ENCODE results near the gene SLC25A48. TPM values are rescaled to one million over a fixed set of nuclear protein-coding genes. Genes with fewer than 3 reads are reported as not detected.

Gene SLC25A48
- total RNA-seq, 2 donors from 2014 or later, result 0.99 to 1.0 TPM

GRCh38 chr5:135813758-135814157 lies 20.7 kb upstream of the SLC25A48 start:
- H3K27ac ChIP-seq, result no peak overlapping the region
- ATAC-seq (no peak), DNase-seq (no peak)
- H3K4me3 ChIP-seq, result no peak overlapping the region
- H3K9me3 ChIP-seq, result no peaks in the 10 kb centered on the region
- H3K27me3 ChIP-seq, result no peaks in the 10 kb centered on the region
- H3K4me1 ChIP-seq, result no peaks in the 10 kb centered on the region
- TF ChIP-seq POLR2A (IDR thresholded peaks at IDR 0.05) (no peak), CTCF (IDR thresholded peaks at IDR 0.05) (no peak)
- no peaks in the 10 kb centered on the region for H3K36me3 ChIP-seq (replicated peaks in 1 of 2; ENCODE audit: insufficient read depth in 1 of 2, low read depth in 2 of 2)
- intact Hi-C loops (cut with DNase I), result no loop called here
- WGBS, 2 donors, result 69 to 70% methylated on average over 7 of the region's 7 CpGs

GRCh38 chr5:135814316-135814715 lies 20.1 kb upstream of the SLC25A48 start:
- TF ChIP-seq CTCF (IDR thresholded peaks at IDR 0.05) (no peak), POLR2A (IDR thresholded peaks at IDR 0.05) (no peak)
- H3K27ac ChIP-seq, result no peak overlapping the region
- no peak overlapping the region for H3K4me3 ChIP-seq
- no peak for ATAC-seq
- no peaks in the 10 kb centered on the region for H3K9me3 ChIP-seq
- no peaks in the 10 kb centered on the region for H3K27me3 ChIP-seq
- no peaks in the 10 kb centered on the region for H3K4me1 ChIP-seq
- intact Hi-C loops (cut with DNase I), result no loop called here
- no peaks in the 10 kb centered on the region for H3K36me3 ChIP-seq (replicated peaks in 1 of 2; ENCODE audit: insufficient read depth in 1 of 2, low read depth in 2 of 2)
- no peak for DNase-seq
- 78 to 82% methylated on average over 3 of the region's 3 CpGs for WGBS, 2 donors

GRCh38 chr5:135814812-135815211 lies 19.7 kb upstream of the SLC25A48 start:
- intact Hi-C loops (cut with DNase I), result no loop called here
- no peak for DNase-seq
- Histone ChIP-seq H3K36me3 (replicated peaks in 1 of 2; ENCODE audit: insufficient read depth in 1 of 2, low read depth in 2 of 2) (no peaks in the 10 kb centered on the region), H3K27ac (no peak overlapping the region), H3K4me3 (no peak overlapping the region), H3K27me3 (no peaks in the 10 kb centered on the region), H3K9me3 (no peaks in the 10 kb centered on the region), H3K4me1 (no peaks in the 10 kb centered on the region)
- TF ChIP-seq CTCF (IDR thresholded peaks at IDR 0.05) (no peak), POLR2A (IDR thresholded peaks at IDR 0.05) (no peak)
- 59 to 78% methylated on average over 2 to 3 of the region's 3 CpGs for WGBS, 2 donors
- no peak for ATAC-seq

- H3K27me3 ChIP-seq, result no peaks in the 10 kb centered on the region
- no peaks in the 10 kb centered on the region for H3K4me1 ChIP-seq
- intact Hi-C loops (cut with DNase I), result no loop called here
- DNase-seq (no peak), ATAC-seq (no peak)
- H3K27ac ChIP-seq, result no peak overlapping the region
- no peaks in the 10 kb centered on the region for H3K9me3 ChIP-seq
- no peak overlapping the region for H3K4me3 ChIP-seq
- TF ChIP-seq CTCF (IDR thresholded peaks at IDR 0.05) (no peak), POLR2A (IDR thresholded peaks at IDR 0.05) (no peak)
- WGBS, 2 donors, result 79% methylated on average over 5 of the region's 5 CpGs; no CpG with 5 or more reads in 1 of the 2 donors
- H3K36me3 ChIP-seq (replicated peaks in 1 of 2; ENCODE audit: insufficient read depth in 1 of 2, low read depth in 2 of 2), result no peaks in the 10 kb centered on the region
Observed at GRCh38 chr5:135821061-135821801, 13.2 kb upstream of the SLC25A48 start.

- Histone ChIP-seq H3K27ac (no peak overlapping the region), H3K4me3 (no peak overlapping the region), H3K4me1 (no peaks in the 10 kb centered on the region), H3K36me3 (replicated peaks in 1 of 2; ENCODE audit: insufficient read depth in 1 of 2, low read depth in 2 of 2) (no peaks in the 10 kb centered on the region), H3K9me3 (no peaks in the 10 kb centered on the region), H3K27me3 (no peaks in the 10 kb centered on the region)
- TF ChIP-seq POLR2A (IDR thresholded peaks at IDR 0.05) (no peak), CTCF (IDR thresholded peaks at IDR 0.05) (no peak)
- intact Hi-C loops (cut with DNase I), result no loop called here
- no peak for ATAC-seq
- no peak for DNase-seq
- 0 to 77% methylated on average over 1 to 7 of the region's 7 CpGs for WGBS, 2 donors
Observed at GRCh38 chr5:135821802-135822201, 12.7 kb upstream of the SLC25A48 start.
